CD14-positive monocyte (primary cell): ENCODE results near the gene ATOH8. TPM values are rescaled to one million over a fixed set of nuclear protein-coding genes. Genes with fewer than 3 reads are reported as not detected.

Experiments used
- DNase-seq, 3 donors: peaks; one replicate each; pipeline ENCODE4 v3.0.0-alpha.2; 2011 to 2022
- H2AFZ ChIP-seq: 2 replicates; pipeline ENCODE4 v1.6.0; 2012; ENCODE audit warnings: mild to moderate bottlenecking, low read depth, low read length, inconsistent platforms; ENCODE audit not compliant: insufficient read depth, poor library complexity, severe bottlenecking
- H3K27ac ChIP-seq, 2 donors: 1 replicate in 1 of 2; 2 replicates in 1 of 2; pipeline ENCODE4 v1.5.1; 2012 to 2013; ENCODE audit warnings: low read length in 2 of 2, control low read depth in 1 of 2, inconsistent platforms in 1 of 2, low read depth in 1 of 2, mild to moderate bottlenecking in 1 of 2
- H3K27me3 ChIP-seq, 2 donors: one replicate each; pipeline versions ENCODE4 v1.6.0 to v1.6.1; 2011 to 2013; ENCODE audit warnings: low read length in 2 of 2; ENCODE audit not compliant: control insufficient read depth in 2 of 2, insufficient read depth in 2 of 2
- H3K36me3 ChIP-seq, 2 donors: replicated peaks in 1 of 2; 1 replicate in 1 of 2; 2 replicates in 1 of 2; pipeline versions ENCODE4 v1.5.1 to v1.6.1; 2012 to 2013; ENCODE audit warnings: low read length in 2 of 2, control low read depth in 1 of 2, inconsistent platforms in 1 of 2, mild to moderate bottlenecking in 1 of 2; ENCODE audit not compliant: insufficient read depth in 2 of 2, control insufficient read depth in 1 of 2
- H3K4me1 ChIP-seq, 2 donors: 1 replicate in 1 of 2; 2 replicates in 1 of 2; pipeline versions ENCODE4 v1.5.1 to v1.6.1; 2012 to 2013; ENCODE audit warnings: low read length in 2 of 2, control low read depth in 1 of 2, inconsistent platforms in 1 of 2, mild to moderate bottlenecking in 1 of 2, moderate library complexity in 1 of 2; ENCODE audit not compliant: insufficient read depth in 2 of 2, control insufficient read depth in 1 of 2
- H3K4me2 ChIP-seq: replicated peaks from 2 replicates; pipeline ENCODE3; 2012; ENCODE audit warnings: low read length, moderate library complexity, mild to moderate bottlenecking; ENCODE audit not compliant: poor library complexity, severe bottlenecking; ENCODE audit errors: extremely low read depth
- H3K4me3 ChIP-seq, 3 experiments: fragments of 200-600 bp in 1 of 3; sonication (generic) in 1 of 3; replicated peaks in 1 of 3; 1 replicate in 2 of 3; 2 replicates in 1 of 3; pipeline ENCODE4 v1.5.1; 2011 to 2013; ENCODE audit warnings: low read length in 3 of 3, mild to moderate bottlenecking in 3 of 3, control low read depth in 2 of 3, low read depth in 2 of 3, inconsistent platforms in 1 of 3, moderate library complexity in 1 of 3
- H3K79me2 ChIP-seq: 2 replicates; pipeline ENCODE4 v1.6.0; 2012; ENCODE audit warnings: mild to moderate bottlenecking, control low read depth, inconsistent platforms, low read length, moderate library complexity; ENCODE audit not compliant: insufficient read depth
- H3K9ac ChIP-seq: 2 replicates; pipeline ENCODE4 v1.6.0; 2017; ENCODE audit warnings: low read length, mild to moderate bottlenecking; ENCODE audit not compliant: insufficient read depth, poor library complexity, severe bottlenecking
- H3K9me3 ChIP-seq, 2 donors: replicated peaks in 1 of 2; 1 replicate in 1 of 2; 2 replicates in 1 of 2; pipeline versions ENCODE4 v1.5.1 to v1.6.1; 2012 to 2013; ENCODE audit warnings: low read length in 2 of 2, control low read depth in 1 of 2; ENCODE audit not compliant: control insufficient read depth in 1 of 2, insufficient read depth in 1 of 2
- H4K20me1 ChIP-seq: 2 replicates; pipeline ENCODE4 v1.6.0; 2012; ENCODE audit warnings: mild to moderate bottlenecking, low read length, control low read depth, moderate library complexity; ENCODE audit not compliant: insufficient read depth
- H3K27ac Mint-ChIP-seq, 7 donors: one replicate each; pipeline ENCODE4 v1.8.0; 2020; ENCODE audit warnings: mild to moderate bottlenecking in 7 of 7, mixed read lengths in 7 of 7, moderate library complexity in 6 of 7, inconsistent platforms in 2 of 7
- H3K27me3 Mint-ChIP-seq, 3 donors: one replicate each; pipeline ENCODE4 v1.8.0; 2021 to 2022; ENCODE audit warnings: low read depth in 3 of 3, mild to moderate bottlenecking in 3 of 3, mixed read lengths in 3 of 3, moderate library complexity in 3 of 3, inconsistent platforms in 1 of 3
- H3K36me3 Mint-ChIP-seq, 2 donors: one replicate each; pipeline ENCODE4 v1.8.0; 2020; ENCODE audit warnings: mixed read lengths in 2 of 2, inconsistent platforms in 1 of 2, mild to moderate bottlenecking in 1 of 2
- H3K4me1 Mint-ChIP-seq: one replicate; pipeline ENCODE4 v1.8.0; 2020; ENCODE audit warnings: mild to moderate bottlenecking, mixed read lengths
- H3K4me3 Mint-ChIP-seq, 2 donors: one replicate each; pipeline ENCODE4 v1.8.0; 2020; ENCODE audit warnings: mild to moderate bottlenecking in 2 of 2, mixed read lengths in 2 of 2, moderate library complexity in 1 of 2
- H3K9me3 Mint-ChIP-seq, 7 donors: one replicate each; pipeline ENCODE4 v1.8.0; 2020 to 2022; ENCODE audit warnings: mixed read lengths in 7 of 7, mild to moderate bottlenecking in 6 of 7, moderate library complexity in 6 of 7, inconsistent platforms in 2 of 7
- CTCF ChIP-seq: fragments of 200-600 bp; IDR thresholded peaks from one replicate; pipeline ENCODE4 v1.8.0; 2022; ENCODE audit warnings: antibody characterized with exemption, mild to moderate bottlenecking
- WGBS: methylation state at CpG from one replicate; pipeline ENCODE4 v1.1.5; 2013; ENCODE audit warnings: missing lambda C conversion rate; ENCODE audit not compliant: insufficient coverage; 5-methylcytosine and 5-hydroxymethylcytosine counted together
- intact Hi-C, 2 donors: fragments of 100-400 bp; cut with micrococcal nuclease; formaldehyde crosslinking; loops; one replicate each; pipeline versions ENCODE4 v1.15.0 to v1.15.1; 2023
- polyA plus RNA-seq, 3 donors: library from polyadenylated mRNA; depleted of rRNA in 1 of 3; unstranded in 2 of 3; stranded (reverse) in 1 of 3; fragments of 300-500 nt in 2 of 3; fragments of >200 nt in 1 of 3; fragmentation: Illumina TruSeq in 2 of 3; gene quantifications; 1 replicate in 2 of 3; 2 replicates in 1 of 3; pipeline ENCODE4 v1.2.3, GENCODE V29; 2012 to 2021

The ATOH8 gene
- polyA plus RNA-seq, 3 donors = 2.0 to 3.9 (median 2.1) TPM

GRCh38 chr2:85735691-85736090, 18.1 kb upstream of the ATOH8 start:
- DNase-seq = no peak
- H3K9ac ChIP-seq = no peak overlapping the region
- no peaks in the 10 kb centered on the region for H3K36me3 Mint-ChIP-seq

GRCh38 chr2:85736456-85737355, 17.1 kb upstream of the ATOH8 start:
- DNase-seq = no peak
- TF ChIP-seq CTCF = no peak
- Histone ChIP-seq H3K27me3 (no peaks in the 10 kb centered on the region), H3K4me3 (no peak overlapping the region), H3K9ac (no peak overlapping the region), H3K27ac (no peak overlapping the region), H3K4me1 (no peaks in the 10 kb centered on the region), H3K9me3 (no peaks in the 10 kb centered on the region), H4K20me1 (no peaks in the 10 kb centered on the region), H3K4me2 (no peak overlapping the region), H2AFZ (no peak overlapping the region), H3K36me3 (no peaks in the 10 kb centered on the region), H3K79me2 (no peaks in the 10 kb centered on the region)
- Mint-ChIP-seq H3K9me3 (peaks cover 0 to 9% (median 0%) of the 10 kb centered on the region in 7 donors), H3K4me3 (no peak overlapping the region), H3K27ac (no peak overlapping the region), H3K27me3 (peaks cover 8 to 11% (median 8%) of the 10 kb centered on the region in 3 donors), H3K4me1 (peaks cover 2% of the 10 kb centered on the region), H3K36me3 (no peaks in the 10 kb centered on the region)
- WGBS = 96% methylated on average over 3 of the region's 7 CpGs
- intact Hi-C loops = no loop called here

More at GRCh38 chr2:85735691-85736090, 18.1 kb upstream of the ATOH8 start:
- no peaks in the 10 kb centered on the region for H3K9me3 ChIP-seq
- peaks cover 0 to 7% (median 0%) of the 10 kb centered on the region in 7 donors for H3K9me3 Mint-ChIP-seq
- H3K27me3 ChIP-seq = no peaks in the 10 kb centered on the region
- intact Hi-C loops = no loop called here
- H2AFZ ChIP-seq = no peak overlapping the region
- no peak for TF ChIP-seq CTCF
- no peaks in the 10 kb centered on the region for H4K20me1 ChIP-seq
- no peaks in the 10 kb centered on the region for H3K36me3 ChIP-seq
- H3K4me3 ChIP-seq = no peak overlapping the region
- H3K4me1 ChIP-seq = no peaks in the 10 kb centered on the region
- no peak overlapping the region for H3K4me3 Mint-ChIP-seq
- H3K27ac ChIP-seq = no peak overlapping the region
- peaks cover 2% of the 10 kb centered on the region for H3K4me1 Mint-ChIP-seq
- H3K27me3 Mint-ChIP-seq = peaks cover 2 to 5% (median 3%) of the 10 kb centered on the region in 3 donors
- H3K4me2 ChIP-seq = no peak overlapping the region
- H3K27ac Mint-ChIP-seq = no peak overlapping the region
- H3K79me2 ChIP-seq = no peaks in the 10 kb centered on the region
